Panc1 (cell line): ENCODE measurements around the gene MBD3L3.

Source experiments
- SIN3A ChIP-seq: IDR thresholded peaks from 2 replicates; pipeline ENCODE4 v1.6.1; 2012; ENCODE audit warnings: low read depth, mild to moderate bottlenecking, low read length, moderate library complexity, borderline replicate concordance; ENCODE audit not compliant: insufficient read depth
- TF ChIP-seq, protein P1 (sequence below): fragments of 450-650 bp; IDR thresholded peaks from 2 replicates; pipeline ENCODE4 v1.5.1; 2017; ENCODE audit warnings: mild to moderate bottlenecking

DNA sequence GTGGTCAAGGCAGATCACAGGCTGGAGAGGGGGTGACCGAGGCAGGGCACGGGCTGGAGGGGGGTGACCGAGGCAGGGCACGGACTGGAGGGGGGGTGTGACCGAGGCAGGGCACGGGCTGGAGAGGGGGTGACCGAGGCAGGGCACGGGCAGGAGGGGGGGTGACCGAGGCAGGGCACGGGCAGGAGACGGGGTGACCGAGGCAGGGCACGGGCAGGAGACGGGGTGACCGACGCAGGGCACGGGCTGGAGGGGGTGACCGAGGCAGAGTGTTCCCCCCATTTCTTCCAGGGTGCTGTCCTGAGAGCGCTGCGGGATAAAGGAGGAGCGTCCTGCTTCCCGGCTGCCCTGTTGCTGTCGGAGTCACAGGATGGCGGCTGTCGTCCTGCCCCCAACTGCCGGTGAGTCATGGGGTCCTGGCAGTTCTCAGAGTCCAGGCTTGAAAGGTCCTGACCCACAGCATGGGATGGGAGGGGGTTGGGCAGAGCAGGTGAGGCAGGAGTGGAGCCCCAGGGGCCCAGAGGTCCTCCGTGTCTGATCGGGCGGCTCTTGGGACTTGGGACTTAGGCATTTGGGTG lies 16.3 kb upstream of the MBD3L3 start:
- TF ChIP-seq SIN3A: no peak
- TF ChIP-seq, protein P1, sequence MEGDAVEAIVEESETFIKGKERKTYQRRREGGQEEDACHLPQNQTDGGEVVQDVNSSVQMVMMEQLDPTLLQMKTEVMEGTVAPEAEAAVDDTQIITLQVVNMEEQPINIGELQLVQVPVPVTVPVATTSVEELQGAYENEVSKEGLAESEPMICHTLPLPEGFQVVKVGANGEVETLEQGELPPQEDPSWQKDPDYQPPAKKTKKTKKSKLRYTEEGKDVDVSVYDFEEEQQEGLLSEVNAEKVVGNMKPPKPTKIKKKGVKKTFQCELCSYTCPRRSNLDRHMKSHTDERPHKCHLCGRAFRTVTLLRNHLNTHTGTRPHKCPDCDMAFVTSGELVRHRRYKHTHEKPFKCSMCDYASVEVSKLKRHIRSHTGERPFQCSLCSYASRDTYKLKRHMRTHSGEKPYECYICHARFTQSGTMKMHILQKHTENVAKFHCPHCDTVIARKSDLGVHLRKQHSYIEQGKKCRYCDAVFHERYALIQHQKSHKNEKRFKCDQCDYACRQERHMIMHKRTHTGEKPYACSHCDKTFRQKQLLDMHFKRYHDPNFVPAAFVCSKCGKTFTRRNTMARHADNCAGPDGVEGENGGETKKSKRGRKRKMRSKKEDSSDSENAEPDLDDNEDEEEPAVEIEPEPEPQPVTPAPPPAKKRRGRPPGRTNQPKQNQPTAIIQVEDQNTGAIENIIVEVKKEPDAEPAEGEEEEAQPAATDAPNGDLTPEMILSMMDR: no peak
